HEK293 (cell line): ENCODE data around the gene CTSE.
A peak's percentile ranks its signal among the peaks of the same experiment; 100 is the strongest.

Experiments
- CTCF ChIA-PET: fragments of 350-600 bp; formaldehyde crosslinking; extraction: SDS; loops from one replicate; lab custom pipeline; 2021; ENCODE audit warnings: antibody characterized with exemption; lab: Yijun Ruan, JAX
- POLR2A ChIA-PET: fragments of 300-600 bp; formaldehyde crosslinking; extraction: SDS; loops from one replicate; lab custom pipeline; 2020; ENCODE audit warnings: antibody characterized with exemption, inconsistent platforms; lab: Yijun Ruan, JAX
- H3K27ac ChIP-seq: fragments of 200-500 bp; sonication (Bioruptor generic); 2 replicates; pipeline ENCODE4 v1.5.1; 2014; ENCODE audit warnings: low read depth, low read length, control low read depth, inconsistent platforms; ENCODE audit errors: extremely low read depth
- H3K36me3 ChIP-seq, 2 experiments: fragments of 200-500 bp in 1 of 2; sonication (Bioruptor generic) in 1 of 2; 1 replicate in 1 of 2; 2 replicates in 1 of 2; pipeline ENCODE4 v1.5.1; 2014 to 2017; ENCODE audit warnings: inconsistent platforms in 2 of 2, low read length in 2 of 2; ENCODE audit not compliant: control insufficient read depth in 2 of 2, insufficient read depth in 1 of 2
- H3K4me1 ChIP-seq: fragments of 200-500 bp; sonication (Bioruptor generic); 2 replicates; pipeline ENCODE4 v1.5.1; 2014; ENCODE audit warnings: mild to moderate bottlenecking, low read length, inconsistent platforms; ENCODE audit not compliant: control insufficient read depth, insufficient read depth
- H3K4me3 ChIP-seq: 2 replicates; pipeline ENCODE4 v1.5.1; 2011; ENCODE audit warnings: low read depth, mild to moderate bottlenecking, control low read depth, low read length, moderate library complexity
- H3K9me3 ChIP-seq: fragments of 200-500 bp; sonication (Bioruptor generic); 2 replicates; pipeline ENCODE4 v1.5.1; 2014; ENCODE audit warnings: low read depth, low read length, inconsistent platforms; ENCODE audit not compliant: control insufficient read depth, insufficient read depth
- BCL6B ChIP-seq: fragments of 450-650 bp; formaldehyde crosslinking; IDR thresholded peaks from 2 replicates; pipeline ENCODE4 v1.5.1; 2017; ENCODE audit warnings: missing biosample characterization, missing genetic modification characterization
- EGR2 ChIP-seq: fragments of 450-650 bp; formaldehyde crosslinking; IDR thresholded peaks from 2 replicates; pipeline ENCODE4 v1.5.1; 2016; ENCODE audit warnings: low read depth, missing biosample characterization, missing genetic modification characterization
- KLF10 ChIP-seq: fragments of 450-650 bp; IDR thresholded peaks from 2 replicates; pipeline ENCODE4 v1.5.1; 2018; ENCODE audit warnings: missing biosample characterization, mild to moderate bottlenecking, missing genetic modification characterization
- KLF16 ChIP-seq: fragments of 450-650 bp; formaldehyde crosslinking; IDR thresholded peaks from 2 replicates; pipeline ENCODE4 v1.5.1; 2017; ENCODE audit warnings: missing biosample characterization, missing genetic modification characterization
- MZF1 ChIP-seq: fragments of 450-650 bp; formaldehyde crosslinking; IDR thresholded peaks from 2 replicates; pipeline ENCODE4 v1.5.1; 2017; ENCODE audit warnings: missing biosample characterization, missing genetic modification characterization, borderline replicate concordance
- PATZ1 ChIP-seq: fragments of 450-650 bp; formaldehyde crosslinking; IDR thresholded peaks from 2 replicates; pipeline ENCODE4 v1.5.1; 2016; ENCODE audit warnings: missing biosample characterization, missing genetic modification characterization
- PRDM4 ChIP-seq: fragments of 450-650 bp; formaldehyde crosslinking; IDR thresholded peaks from 2 replicates; pipeline ENCODE4 v1.5.1; 2017; ENCODE audit warnings: missing biosample characterization, missing genetic modification characterization
- SP2 ChIP-seq: fragments of 450-650 bp; formaldehyde crosslinking; IDR thresholded peaks from 2 replicates; pipeline ENCODE4 v1.5.1; 2016; ENCODE audit warnings: missing biosample characterization, missing genetic modification characterization
- ZBTB44 ChIP-seq: fragments of 450-650 bp; IDR thresholded peaks from 2 replicates; pipeline ENCODE4 v1.5.1; 2018; ENCODE audit warnings: missing biosample characterization, mild to moderate bottlenecking, missing genetic modification characterization
- ZFHX2 ChIP-seq: fragments of 450-650 bp; formaldehyde crosslinking; conservative IDR thresholded peaks from 2 replicates; pipeline ENCODE4 v1.5.1; 2016; ENCODE audit warnings: missing biosample characterization, missing genetic modification characterization
- ZIC2 ChIP-seq: fragments of 450-650 bp; formaldehyde crosslinking; IDR thresholded peaks from 2 replicates; pipeline ENCODE4 v1.5.1; 2016; ENCODE audit warnings: missing biosample characterization, missing genetic modification characterization
- ZNF112 ChIP-seq: fragments of 450-650 bp; formaldehyde crosslinking; IDR thresholded peaks from 2 replicates; pipeline ENCODE4 v1.5.0; 2017; ENCODE audit warnings: missing biosample characterization, missing genetic modification characterization
- ZNF16 ChIP-seq: fragments of 450-650 bp; formaldehyde crosslinking; IDR thresholded peaks from 2 replicates; pipeline ENCODE4 v1.5.1; 2016; ENCODE audit warnings: low read depth, missing biosample characterization, missing genetic modification characterization
- ZNF18 ChIP-seq: fragments of 450-650 bp; formaldehyde crosslinking; IDR thresholded peaks from 2 replicates; pipeline ENCODE4 v1.5.1; 2016; ENCODE audit warnings: missing biosample characterization, missing genetic modification characterization
- ZNF266 ChIP-seq: fragments of 450-650 bp; formaldehyde crosslinking; IDR thresholded peaks from 2 replicates; pipeline ENCODE4 v1.5.1; 2016; ENCODE audit warnings: missing biosample characterization, missing genetic modification characterization, low read depth
- ZNF518A ChIP-seq: fragments of 450-650 bp; formaldehyde crosslinking; conservative IDR thresholded peaks from 2 replicates; pipeline ENCODE4 v1.5.1; 2016; ENCODE audit warnings: low read depth, missing biosample characterization, missing genetic modification characterization
- ZNF704 ChIP-seq: fragments of 450-650 bp; formaldehyde crosslinking; IDR thresholded peaks from 2 replicates; pipeline ENCODE4 v1.5.1; 2016; ENCODE audit warnings: missing biosample characterization, missing genetic modification characterization

The CTSE gene

GRCh38 chr1:205975387-205975998 is 48.2 kb downstream of the CTSE start:
- no peaks in the 10 kb centered on the region for H3K4me1 ChIP-seq
- no peak overlapping the region for H3K4me3 ChIP-seq
- no peak overlapping the region for H3K27ac ChIP-seq
- H3K9me3 ChIP-seq, result no peaks in the 10 kb centered on the region
- CTCF ChIA-PET, result interaction anchor here (0.6 to 6.2 kb wide), 5 partner anchors 15 to 316 kb away, joined by 3 to 527 read pairs (median 82); no protein-coding TSS in a partner anchor
- H3K36me3 ChIP-seq, result no peaks in the 10 kb centered on the region
- POLR2A ChIA-PET, result no interaction called here
- peak; percentile 64 for TF ChIP-seq ZFHX2 (tag by site-specific recombination)
- 0 out of 2 replicates have a peak, but pooled peaks have one; percentile 7 for TF ChIP-seq ZIC2 (tag by site-specific recombination)
- no peak for TF ChIP-seq ZNF16 (tag by site-specific recombination)
- no peak for TF ChIP-seq ZNF518A (tag by site-specific recombination)
- TF ChIP-seq EGR2 (tag by site-specific recombination), result peak; percentile 39; the same call in 1 of the 2 replicates

- no peaks in the 10 kb centered on the region for H3K9me3 ChIP-seq
- POLR2A ChIA-PET, result no interaction called here
- H3K36me3 ChIP-seq, result no peaks in the 10 kb centered on the region
- CTCF ChIA-PET, result no interaction called here
- no peak overlapping the region for H3K27ac ChIP-seq
- H3K4me1 ChIP-seq, result no peaks in the 10 kb centered on the region
- H3K4me3 ChIP-seq, result no peak overlapping the region
- TF ChIP-seq PATZ1 (no peak), KLF16 (no peak), MZF1 (tag by site-specific recombination) (no peak), SP2 (tag by site-specific recombination) (0 out of 2 replicates have a peak, but pooled peaks have one; percentile 7), ZBTB44 (tag by site-specific recombination) (no peak), ZNF18 (tag by site-specific recombination) (peak; percentile 94), ZNF112 (peak; percentile 26; the same call in 1 of the 2 replicates), PRDM4 (tag by site-specific recombination) (no peak), ZNF266 (tag by site-specific recombination) (0 out of 2 replicates have a peak, but pooled peaks have one; percentile 11), BCL6B (peak; percentile 2; the same call in 1 of the 2 replicates), KLF10 (tag by site-specific recombination) (no peak), ZNF704 (tag by site-specific recombination) (0 out of 2 replicates have a peak, but pooled peaks have one; percentile 17)
Observed at GRCh38 chr1:205974712-205975111, 49.0 kb downstream of the CTSE start.
